ENCODE measurements around the gene SGTA. TPM values are rescaled to one million over a fixed set of nuclear protein-coding genes. Genes with fewer than 3 reads are reported as not detected.

SGTA gene
- total RNA-seq, 4 donors from 2014 or later: 43.4 to 86.8 (median 73.4) TPM

DNA sequence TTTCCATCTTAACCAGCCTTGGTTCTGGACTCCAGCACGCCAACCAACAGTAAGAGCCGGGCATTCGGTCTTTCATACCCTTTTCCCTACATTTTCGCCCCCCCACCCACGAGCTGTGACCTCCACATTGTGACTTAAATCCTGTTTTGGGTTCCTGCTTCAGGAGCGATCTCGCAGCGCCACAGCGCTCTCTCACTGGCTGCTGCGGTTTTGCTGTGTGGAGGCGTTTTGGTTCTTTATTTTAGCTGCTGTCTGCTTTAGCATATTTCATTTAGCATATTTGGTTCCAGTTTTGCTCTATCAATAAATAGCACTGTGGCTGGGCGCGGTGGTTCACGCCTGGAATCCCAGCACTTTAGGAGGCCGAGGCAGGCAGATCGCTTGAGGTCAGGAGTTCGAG lies 23.7 kb downstream of the SGTA start:
- no peaks in the 10 kb centered on the region for H3K4me1 ChIP-seq

DNA sequence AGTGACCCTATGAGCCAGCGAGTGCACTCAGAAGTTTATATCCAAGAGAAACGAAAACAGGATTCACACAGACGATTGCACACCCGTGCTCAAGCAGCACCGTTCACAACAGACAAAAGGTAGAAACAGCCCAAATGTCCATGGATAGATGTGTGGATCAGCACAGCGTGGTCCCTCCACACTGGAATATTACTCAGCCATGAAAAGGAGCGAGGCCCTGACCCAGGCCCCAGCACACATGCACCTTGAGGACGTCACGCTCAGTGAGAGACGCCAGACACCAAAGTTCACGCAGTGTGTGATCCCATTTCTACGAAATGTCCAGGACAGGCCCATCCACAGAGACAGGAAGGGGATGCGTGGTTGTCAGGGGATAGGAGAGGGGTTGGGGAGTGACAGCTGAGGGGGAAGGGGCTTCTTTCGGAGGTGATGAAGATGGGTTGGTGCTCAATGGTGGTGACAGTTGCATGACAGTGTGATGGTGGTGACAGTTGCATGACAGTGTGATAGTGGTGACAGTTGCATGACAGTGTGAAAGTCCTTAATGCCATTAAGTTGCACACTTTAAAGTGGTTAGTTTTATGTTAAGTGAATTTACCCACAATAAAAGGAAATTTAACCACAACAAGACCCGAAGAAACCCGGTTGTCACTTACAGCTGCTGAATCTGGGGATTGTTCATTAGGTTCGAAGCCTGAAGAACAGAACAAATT lies 24.3 kb downstream of the SGTA start:
- intact Hi-C loops (cut with DNase I): loop anchor here (10.0 kb wide), 1 partner anchor 294 kb away; no protein-coding TSS in a partner anchor
- WGBS, 2 donors: 97 to 98% methylated on average over 17 of the region's 17 CpGs
- peaks cover 63 to 64% of the 10 kb centered on the region in 2 donors for H3K36me3 ChIP-seq

More for the DNA sequence above, 23.7 kb downstream of the SGTA start:
- Histone ChIP-seq H3K27me3 (no peaks in the 10 kb centered on the region), H3K27ac (no peak overlapping the region), H3K4me3 (replicated peaks in 1 of 3) (no peak overlapping the region), H3K9me3 (no peaks in the 10 kb centered on the region), H3K36me3 (peaks cover 69 to 70% of the 10 kb centered on the region in 2 donors)
- no peak for DNase-seq
- TF ChIP-seq POLR2A (IDR thresholded peaks at IDR 0.05): no peak
- TF ChIP-seq, protein P1, sequence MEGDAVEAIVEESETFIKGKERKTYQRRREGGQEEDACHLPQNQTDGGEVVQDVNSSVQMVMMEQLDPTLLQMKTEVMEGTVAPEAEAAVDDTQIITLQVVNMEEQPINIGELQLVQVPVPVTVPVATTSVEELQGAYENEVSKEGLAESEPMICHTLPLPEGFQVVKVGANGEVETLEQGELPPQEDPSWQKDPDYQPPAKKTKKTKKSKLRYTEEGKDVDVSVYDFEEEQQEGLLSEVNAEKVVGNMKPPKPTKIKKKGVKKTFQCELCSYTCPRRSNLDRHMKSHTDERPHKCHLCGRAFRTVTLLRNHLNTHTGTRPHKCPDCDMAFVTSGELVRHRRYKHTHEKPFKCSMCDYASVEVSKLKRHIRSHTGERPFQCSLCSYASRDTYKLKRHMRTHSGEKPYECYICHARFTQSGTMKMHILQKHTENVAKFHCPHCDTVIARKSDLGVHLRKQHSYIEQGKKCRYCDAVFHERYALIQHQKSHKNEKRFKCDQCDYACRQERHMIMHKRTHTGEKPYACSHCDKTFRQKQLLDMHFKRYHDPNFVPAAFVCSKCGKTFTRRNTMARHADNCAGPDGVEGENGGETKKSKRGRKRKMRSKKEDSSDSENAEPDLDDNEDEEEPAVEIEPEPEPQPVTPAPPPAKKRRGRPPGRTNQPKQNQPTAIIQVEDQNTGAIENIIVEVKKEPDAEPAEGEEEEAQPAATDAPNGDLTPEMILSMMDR (IDR thresholded peaks at IDR 0.05): no peak
- 96 to 98% methylated on average over 17 of the region's 17 CpGs for WGBS, 2 donors
- intact Hi-C loops (cut with DNase I): loop anchor here (10.0 kb wide), 1 partner anchor 295 kb away; no protein-coding TSS in a partner anchor

DNA sequence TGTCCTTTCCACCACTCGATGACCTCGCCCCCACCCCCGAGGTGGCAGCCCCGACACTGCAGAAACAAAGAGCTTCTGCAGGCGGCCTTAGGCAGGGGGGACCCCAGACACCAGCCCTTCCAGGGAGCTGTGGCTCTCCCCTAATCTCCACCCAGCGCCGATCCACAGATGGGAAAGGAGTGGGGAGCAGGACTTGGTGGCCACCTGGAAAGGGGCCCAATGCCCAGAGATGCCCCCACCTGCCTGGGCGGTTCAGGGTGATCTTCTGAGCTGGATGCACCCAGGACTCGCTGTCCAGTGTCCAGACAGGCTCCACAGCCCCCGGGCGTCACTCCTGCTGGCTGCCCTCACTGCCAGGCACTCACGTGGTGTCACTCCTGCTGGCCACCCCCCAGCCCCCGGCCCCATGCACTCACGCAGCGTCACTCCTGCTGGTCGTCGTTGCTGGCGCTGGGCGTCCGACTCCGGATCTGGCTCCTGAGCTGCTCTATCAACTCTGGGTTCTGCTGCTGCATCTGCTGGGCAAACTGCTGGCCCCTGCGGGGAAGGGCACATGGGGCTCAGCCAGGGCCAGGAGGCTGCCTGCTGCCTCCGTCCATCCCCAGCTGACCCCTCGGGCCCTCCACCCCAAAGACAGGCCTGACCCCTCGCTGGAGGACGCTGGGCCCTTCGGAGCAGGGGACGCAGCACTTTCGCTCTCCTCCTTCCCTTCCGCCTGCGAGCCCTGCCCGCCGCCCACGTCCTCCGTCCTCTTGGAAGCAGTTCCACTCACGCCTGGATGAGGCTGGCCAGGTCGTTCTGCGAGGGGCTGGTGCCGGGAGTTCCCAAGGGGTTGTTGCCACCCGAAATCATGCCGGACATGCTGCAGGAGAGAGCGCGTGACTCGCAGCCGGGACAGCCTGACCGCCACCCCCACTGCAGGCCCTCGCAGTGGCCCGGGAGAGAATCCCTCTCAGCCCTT lies 25.9 kb downstream of the SGTA start:
- H3K36me3 ChIP-seq: peaks cover 50% of the 10 kb centered on the region in 2 donors

More for the DNA sequence above, 24.3 kb downstream of the SGTA start:
- TF ChIP-seq, protein P1 (IDR thresholded peaks at IDR 0.05): no peak
- TF ChIP-seq POLR2A (IDR thresholded peaks at IDR 0.05): no peak
- no peaks in the 10 kb centered on the region for H3K4me1 ChIP-seq
- no peak for DNase-seq
- H3K27ac ChIP-seq: no peak overlapping the region
- H3K4me3 ChIP-seq (replicated peaks in 1 of 3): no peak overlapping the region
- no peaks in the 10 kb centered on the region for H3K9me3 ChIP-seq
- no peaks in the 10 kb centered on the region for H3K27me3 ChIP-seq

DNA sequence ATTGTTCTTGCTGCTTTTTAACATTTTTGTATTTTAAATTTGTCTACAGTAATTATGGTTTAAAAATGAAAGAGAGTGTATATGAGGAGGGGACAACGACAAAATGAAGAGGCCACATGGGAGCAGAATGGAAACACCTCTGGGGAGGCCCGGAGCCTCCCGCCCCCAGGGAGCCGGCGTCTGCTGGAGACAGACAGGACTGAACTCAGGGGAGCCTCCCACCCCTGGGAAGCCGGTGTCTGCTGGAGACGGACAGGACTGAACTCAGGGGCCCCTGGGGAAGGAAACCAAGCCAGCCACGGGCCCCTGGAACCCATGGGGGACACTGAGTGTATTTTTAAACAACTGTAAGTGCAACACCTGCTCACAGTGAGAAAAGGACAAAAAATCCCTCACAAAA lies 26.6 kb downstream of the SGTA start:
- no peak overlapping the region for H3K4me3 ChIP-seq (replicated peaks in 1 of 3)
- no peaks in the 10 kb centered on the region for H3K9me3 ChIP-seq
- intact Hi-C loops (cut with DNase I): loop anchor here (10.0 kb wide), 1 partner anchor 292 kb away; no protein-coding TSS in a partner anchor
- DNase-seq: no peak
- TF ChIP-seq, protein P1 (IDR thresholded peaks at IDR 0.05): no peak
- TF ChIP-seq POLR2A (IDR thresholded peaks at IDR 0.05): no peak
- H3K27me3 ChIP-seq: no peaks in the 10 kb centered on the region
- H3K27ac ChIP-seq: no peak overlapping the region
- no peaks in the 10 kb centered on the region for H3K4me1 ChIP-seq
- WGBS, 2 donors: 88% methylated on average over 8 of the region's 8 CpGs
- H3K36me3 ChIP-seq: peaks cover 45 to 46% of the 10 kb centered on the region in 2 donors

More for the DNA sequence above, 25.9 kb downstream of the SGTA start:
- WGBS, 2 donors: 96% methylated on average over 38 to 44 of the region's 48 CpGs
- Histone ChIP-seq H3K27me3 (no peaks in the 10 kb centered on the region), H3K9me3 (no peaks in the 10 kb centered on the region), H3K4me1 (no peaks in the 10 kb centered on the region), H3K4me3 (replicated peaks in 1 of 3) (no peak overlapping the region), H3K27ac (no peak overlapping the region)
- intact Hi-C loops (cut with DNase I): loop anchor here (10.0 kb wide), 1 partner anchor 292 kb away; no protein-coding TSS in a partner anchor
- TF ChIP-seq, protein P1 (IDR thresholded peaks at IDR 0.05): no peak
- TF ChIP-seq POLR2A (IDR thresholded peaks at IDR 0.05): no peak
- no peak for DNase-seq

Measured in thyroid gland (tissue), 4 donors.